ENCODE measurements around the gene ZNF708.
"Not testable (repeated sequence)": the region's sequence is repeated elsewhere in the genome, so short reads cannot be mapped to it uniquely, and the experiment has no call there.

The ZNF708 gene

DNA sequence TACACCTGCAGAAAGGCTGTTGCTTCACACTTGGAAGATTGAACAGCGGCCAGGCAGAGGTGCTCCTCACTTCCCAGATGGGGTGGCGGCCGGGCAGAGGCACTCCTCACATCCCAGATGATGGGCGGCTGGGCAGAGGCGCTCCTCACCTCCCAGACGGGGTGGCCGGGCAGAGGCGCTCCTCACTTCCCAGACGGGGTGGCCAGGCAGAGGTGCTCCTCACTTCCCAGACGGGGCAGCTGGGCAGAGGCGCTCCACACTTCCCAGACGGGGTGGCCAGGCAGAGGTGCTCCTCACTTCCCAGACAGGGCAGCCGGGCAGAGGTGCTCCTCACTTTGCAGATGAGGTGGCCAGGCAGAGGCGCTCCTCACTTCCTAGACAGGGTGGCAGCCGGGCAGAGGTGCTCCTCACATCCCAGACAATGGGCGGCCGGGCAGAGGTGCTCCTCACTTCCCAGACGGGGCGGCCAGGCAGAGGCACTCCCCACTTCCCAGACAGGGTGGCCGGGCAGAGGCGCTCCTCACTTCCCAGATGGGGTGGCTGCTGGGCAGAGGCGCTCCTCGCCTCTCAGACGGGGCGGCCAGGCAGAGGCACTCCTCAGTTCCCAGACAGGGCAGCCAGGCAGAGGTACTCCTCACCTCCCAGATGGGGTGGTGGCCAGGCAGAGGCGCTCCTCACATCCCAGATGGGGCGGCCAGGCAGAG is 69.6 kb downstream of the ZNF708 start:
- not testable (repeated sequence) for DNase-seq

DNA sequence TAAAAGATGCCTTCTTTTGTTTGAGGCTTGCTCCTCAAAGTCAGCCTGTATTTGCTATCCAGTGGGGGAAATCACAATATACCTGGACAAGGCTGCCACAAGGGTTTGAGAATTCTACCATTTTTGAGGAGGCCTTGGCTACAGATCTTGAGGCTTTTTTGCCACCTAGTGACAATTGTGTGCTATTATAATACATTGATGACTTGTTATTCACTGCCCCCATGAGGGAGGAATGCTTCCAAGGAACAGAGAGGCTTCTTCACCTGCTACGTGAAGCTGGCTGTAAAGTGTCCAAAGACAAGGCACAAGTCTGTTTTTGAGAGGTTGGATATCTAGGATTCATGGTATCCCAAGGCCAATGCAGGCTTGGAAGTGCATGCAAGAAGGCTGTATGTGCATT is 72.5 kb downstream of the ZNF708 start:
- no peak for DNase-seq

All from NCI-H187 treated with DMSO at 0.1 percent for 48 hours (cell line).